Measurements from ENCODE around the gene ABCA4.

The ABCA4 gene

GRCh38 chr1:94124538-94124937 lies 3.6 kb upstream of the ABCA4 start:
- in situ Hi-C loops (cut with HindIII; ENCODE audit: low sequenced_read_pairs) = loop anchor here (5.0 kb wide), 1 partner anchor 47 kb away; no protein-coding TSS in a partner anchor

GRCh38 chr1:94122201-94122970 lies 1.4 kb upstream of the ABCA4 start:
- in situ Hi-C loops (cut with HindIII; ENCODE audit: low sequenced_read_pairs) = loop anchor here (5.0 kb wide), 1 partner anchor 45 kb away; no protein-coding TSS in a partner anchor

- in situ Hi-C loops (cut with HindIII; ENCODE audit: low sequenced_read_pairs) = loop anchor here (5.0 kb wide), 1 partner anchor 44 kb away; no protein-coding TSS in a partner anchor
Observed at GRCh38 chr1:94121411-94121821, 468 bp upstream of the ABCA4 start.

- in situ Hi-C loops (cut with HindIII; ENCODE audit: low sequenced_read_pairs) = loop anchor here (5.0 kb wide), 1 partner anchor 43 kb away; no protein-coding TSS in a partner anchor
Observed at GRCh38 chr1:94120570-94120901, 412 bp downstream of the ABCA4 start.

- in situ Hi-C loops (cut with HindIII; ENCODE audit: low sequenced_read_pairs) = loop anchor here (5.0 kb wide), 1 partner anchor 43 kb away; no protein-coding TSS in a partner anchor
Observed at GRCh38 chr1:94119796-94120569, 965 bp downstream of the ABCA4 start.

- in situ Hi-C loops (cut with HindIII; ENCODE audit: low sequenced_read_pairs) = no loop called here
Observed at GRCh38 chr1:94119306-94119705, 1.6 kb downstream of the ABCA4 start.

GRCh38 chr1:94118471-94118870 lies 2.5 kb downstream of the ABCA4 start:
- in situ Hi-C loops (cut with HindIII; ENCODE audit: low sequenced_read_pairs) = no loop called here

DNA sequence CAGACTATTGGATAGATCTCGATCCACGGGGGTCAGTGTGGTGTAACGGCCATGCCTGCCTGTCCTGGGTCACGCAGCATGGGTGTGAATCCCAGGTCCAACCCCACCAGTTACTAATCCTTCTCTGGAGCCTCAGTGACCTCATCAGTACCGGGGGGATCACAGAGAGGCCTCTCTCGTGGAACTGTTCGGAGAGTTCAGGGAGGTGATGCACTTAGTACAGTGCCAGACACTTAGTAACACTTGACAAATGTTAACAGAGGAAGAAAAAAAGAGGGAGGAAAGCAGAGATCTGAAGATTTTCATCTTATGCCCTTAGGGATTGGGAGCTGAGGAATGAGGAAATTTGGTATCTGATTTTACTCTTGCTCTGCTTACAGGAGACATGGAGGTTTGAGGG lies 2.9 kb downstream of the ABCA4 start:
- in situ Hi-C loops (cut with HindIII; ENCODE audit: low sequenced_read_pairs) = no loop called here

DNA sequence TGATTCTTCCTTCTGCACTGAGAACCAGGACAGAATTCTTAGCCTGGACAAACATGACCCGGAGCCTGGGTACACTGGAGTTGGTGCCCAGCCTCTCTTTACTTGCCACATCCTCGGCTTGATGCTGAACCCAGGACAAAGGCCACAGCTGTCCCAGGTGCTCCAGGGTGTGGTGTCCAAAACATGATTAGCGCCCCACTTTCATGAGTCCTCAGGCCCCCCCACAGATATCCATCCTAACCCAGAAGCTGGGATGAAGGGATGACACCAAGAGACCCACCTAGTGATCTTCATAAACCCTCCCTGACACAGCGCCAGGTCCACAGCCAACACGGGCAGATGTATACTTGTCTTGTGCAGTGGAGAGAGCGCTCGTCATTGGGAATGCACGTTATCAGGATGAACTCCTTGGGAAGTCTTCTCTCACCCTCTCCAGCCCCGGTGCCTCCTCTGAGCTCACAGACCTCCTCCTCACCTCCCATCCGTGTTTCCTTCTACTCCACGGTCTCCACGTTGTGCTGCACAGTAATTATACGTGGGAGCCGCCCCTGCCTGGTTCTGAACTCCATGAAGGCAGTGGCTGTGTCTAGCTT lies 3.6 kb downstream of the ABCA4 start:
- in situ Hi-C loops (cut with HindIII; ENCODE audit: low sequenced_read_pairs) = no loop called here

GRCh38 chr1:94115900-94116436 lies 5.0 kb downstream of the ABCA4 start:
- in situ Hi-C loops (cut with HindIII; ENCODE audit: low sequenced_read_pairs) = no loop called here

GRCh38 chr1:94115254-94115899 lies 5.6 kb downstream of the ABCA4 start:
- in situ Hi-C loops (cut with HindIII; ENCODE audit: low sequenced_read_pairs) = no loop called here

- in situ Hi-C loops (cut with HindIII; ENCODE audit: low sequenced_read_pairs) = no loop called here
Observed at GRCh38 chr1:94113589-94114226, 7.2 kb downstream of the ABCA4 start.

GRCh38 chr1:94111879-94112278 lies 9.1 kb downstream of the ABCA4 start:
- in situ Hi-C loops (cut with HindIII; ENCODE audit: low sequenced_read_pairs) = no loop called here

- in situ Hi-C loops (cut with HindIII; ENCODE audit: low sequenced_read_pairs) = no loop called here
Observed at GRCh38 chr1:94110946-94111740, 9.8 kb downstream of the ABCA4 start.

- in situ Hi-C loops (cut with HindIII; ENCODE audit: low sequenced_read_pairs) = no loop called here
Observed at GRCh38 chr1:94110021-94110761, 10.8 kb downstream of the ABCA4 start.

DNA sequence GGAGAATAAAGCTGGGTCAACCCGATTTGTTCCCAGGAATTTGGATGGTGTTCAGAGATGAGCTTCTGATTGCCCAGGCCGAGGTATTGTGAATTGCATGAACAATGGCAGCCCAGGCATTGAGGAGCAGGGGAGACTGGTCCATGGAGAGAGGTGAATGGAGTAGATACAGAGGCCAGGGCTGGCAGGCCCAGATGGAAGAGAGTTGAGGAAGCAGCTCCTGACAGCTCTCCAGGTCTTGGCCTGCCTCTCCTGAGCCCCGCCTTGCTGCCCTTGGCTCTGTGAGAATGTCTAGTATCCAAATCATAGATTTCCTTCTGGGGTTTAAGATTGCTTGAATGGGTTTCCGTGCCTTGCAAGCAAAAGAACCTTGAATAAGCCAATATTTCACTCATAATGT lies 11.5 kb downstream of the ABCA4 start:
- in situ Hi-C loops (cut with HindIII; ENCODE audit: low sequenced_read_pairs) = no loop called here

GRCh38 chr1:94107141-94107540 lies 13.8 kb downstream of the ABCA4 start:
- in situ Hi-C loops (cut with HindIII; ENCODE audit: low sequenced_read_pairs) = no loop called here

- in situ Hi-C loops (cut with HindIII; ENCODE audit: low sequenced_read_pairs) = no loop called here
Observed at GRCh38 chr1:94106716-94107115, 14.2 kb downstream of the ABCA4 start.
